ENCODE measurements around the gene ELAVL3.

DNA sequence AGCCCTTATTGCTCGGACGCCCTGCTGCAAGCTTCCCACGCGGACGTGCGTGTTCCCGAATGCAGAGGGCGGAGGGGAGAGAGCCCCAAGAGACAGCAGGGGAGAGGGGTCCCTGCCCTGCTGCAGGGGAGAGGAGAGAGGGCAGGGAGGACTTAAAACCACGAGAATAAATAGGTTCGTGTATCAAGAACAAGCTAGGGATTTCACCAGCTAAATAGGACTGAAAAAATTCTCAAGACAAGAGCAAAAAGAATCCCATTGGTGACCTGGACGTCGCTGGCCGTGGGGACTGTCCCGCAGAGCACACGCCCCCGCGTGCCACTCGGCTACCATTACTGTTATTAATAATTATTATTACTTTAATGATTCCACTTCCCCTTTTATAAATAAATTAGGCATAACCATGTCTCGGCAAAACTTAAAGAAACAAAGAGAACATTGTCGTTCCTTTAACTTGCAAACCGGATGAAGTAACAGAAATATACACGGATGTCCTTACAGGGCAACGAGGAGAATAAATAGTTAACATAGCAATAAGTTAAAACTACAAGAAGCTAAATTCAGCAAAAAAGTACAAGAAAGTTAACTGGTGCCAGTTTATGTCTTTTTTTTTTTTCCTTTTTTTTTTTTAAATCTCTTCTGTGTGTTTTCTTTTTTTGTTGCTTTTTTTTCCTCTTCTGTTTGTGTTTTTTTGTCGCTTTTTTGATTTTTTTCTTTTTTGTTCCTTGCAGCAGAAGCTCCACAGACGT is 28.8 kb downstream of the ELAVL3 start:
- no peak for TF ChIP-seq POLR2A (IDR thresholded peaks at IDR 0.05; ENCODE audit: low read depth, low read length)
- no peak for TF ChIP-seq POLR2AphosphoS5 (IDR thresholded peaks at IDR 0.05; ENCODE audit: low read depth, low read length)
- no peak for TF ChIP-seq TAF1 (IDR thresholded peaks at IDR 0.05; ENCODE audit: borderline replicate concordance, low read depth, low read length)

All from GM12892 (cell line).